HG02981 (cell line): ENCODE measurements around the gene DCDC2C.

ENCODE experiments used
- ATAC-seq: cut with Tn5 transposase; IDR thresholded peaks from one replicate; pipeline ENCODE4 v1.9.1; 2021; ENCODE audit warnings: mild to moderate bottlenecking, moderate library complexity; ENCODE audit not compliant: unreplicated experiment

The DCDC2C gene

GRCh38 chr2:3742743-3743508 lies 39.6 kb downstream of the DCDC2C start:
- ATAC-seq: no peak

- no peak for ATAC-seq
Observed at GRCh38 chr2:3743951-3744555, 40.7 kb downstream of the DCDC2C start.

GRCh38 chr2:3745920-3746319 lies 42.5 kb downstream of the DCDC2C start:
- ATAC-seq: no peak

GRCh38 chr2:3747032-3747654 lies 43.8 kb downstream of the DCDC2C start:
- no peak for ATAC-seq

GRCh38 chr2:3747826-3748225 lies 44.5 kb downstream of the DCDC2C start:
- no peak for ATAC-seq

- no peak for ATAC-seq
Observed at GRCh38 chr2:3749201-3749600, 45.8 kb downstream of the DCDC2C start.

- ATAC-seq: no peak
Observed at GRCh38 chr2:3751251-3751650, 47.9 kb downstream of the DCDC2C start.

GRCh38 chr2:3751806-3752205 lies 48.4 kb downstream of the DCDC2C start:
- no peak for ATAC-seq

- ATAC-seq: no peak
Observed at GRCh38 chr2:3752376-3752775, 49.0 kb downstream of the DCDC2C start.

GRCh38 chr2:3753561-3753960 lies 50.2 kb downstream of the DCDC2C start:
- no peak for ATAC-seq

GRCh38 chr2:3754280-3754679 lies 50.9 kb downstream of the DCDC2C start:
- ATAC-seq: no peak

GRCh38 chr2:3754795-3755194 lies 51.4 kb downstream of the DCDC2C start:
- no peak for ATAC-seq

GRCh38 chr2:3755277-3755676 lies 51.9 kb downstream of the DCDC2C start:
- ATAC-seq: no peak

- ATAC-seq: no peak
Observed at GRCh38 chr2:3756306-3756705, 52.9 kb downstream of the DCDC2C start.

- no peak for ATAC-seq
Observed at GRCh38 chr2:3758906-3759305, 55.5 kb downstream of the DCDC2C start.

GRCh38 chr2:3759331-3759730 lies 56.0 kb downstream of the DCDC2C start:
- no peak for ATAC-seq

GRCh38 chr2:3759761-3760160 lies 56.4 kb downstream of the DCDC2C start:
- ATAC-seq: no peak

- ATAC-seq: no peak
Observed at GRCh38 chr2:3761272-3761671, 57.9 kb downstream of the DCDC2C start.

- no peak for ATAC-seq
Observed at GRCh38 chr2:3762771-3763447, 59.5 kb downstream of the DCDC2C start.

- ATAC-seq: no peak
Observed at GRCh38 chr2:3766824-3767223, 63.4 kb downstream of the DCDC2C start.

- ATAC-seq: no peak
Observed at GRCh38 chr2:3768960-3769765, 65.8 kb downstream of the DCDC2C start.
